HG02763 (cell line): ENCODE measurements around the gene FSTL4.

Experiments used
- ATAC-seq: cut with Tn5 transposase; IDR thresholded peaks from one replicate; pipeline ENCODE4 v1.9.1; 2021; ENCODE audit warnings: mild to moderate bottlenecking, moderate library complexity; ENCODE audit not compliant: unreplicated experiment

The FSTL4 gene

GRCh38 chr5:133277744-133278143, 334.6 kb downstream of the FSTL4 start:
- no peak for ATAC-seq

- ATAC-seq = no peak
These were observed 336.2 kb downstream of the FSTL4 start for GRCh38 chr5:133276171-133276570.

GRCh38 chr5:133275631-133276030, 336.7 kb downstream of the FSTL4 start:
- no peak for ATAC-seq

- no peak for ATAC-seq
These were observed 337.8 kb downstream of the FSTL4 start for GRCh38 chr5:133274597-133274935.

GRCh38 chr5:133273661-133274596, 338.4 kb downstream of the FSTL4 start:
- ATAC-seq = no peak

- ATAC-seq = no peak
These were observed 340.0 kb downstream of the FSTL4 start for GRCh38 chr5:133272345-133272744.

- no peak for ATAC-seq
These were observed 340.7 kb downstream of the FSTL4 start for GRCh38 chr5:133271606-133272005.

- ATAC-seq = no peak
These were observed 342.6 kb downstream of the FSTL4 start for GRCh38 chr5:133269691-133270090.

- no peak for ATAC-seq
These were observed 344.7 kb downstream of the FSTL4 start for GRCh38 chr5:133267601-133268000.

- no peak for ATAC-seq
These were observed 345.4 kb downstream of the FSTL4 start for GRCh38 chr5:133266966-133267365.

GRCh38 chr5:133266527-133266878, 345.8 kb downstream of the FSTL4 start:
- ATAC-seq = no peak

GRCh38 chr5:133265720-133266526, 346.4 kb downstream of the FSTL4 start:
- ATAC-seq = peak; percentile 36

GRCh38 chr5:133265257-133265656, 347.1 kb downstream of the FSTL4 start:
- ATAC-seq = no peak

GRCh38 chr5:133262690-133263089, 349.7 kb downstream of the FSTL4 start:
- no peak for ATAC-seq

- ATAC-seq = no peak
These were observed 350.3 kb downstream of the FSTL4 start for GRCh38 chr5:133261993-133262392.

GRCh38 chr5:133260715-133261114, 351.6 kb downstream of the FSTL4 start:
- ATAC-seq = no peak

GRCh38 chr5:133259199-133259997, 352.9 kb downstream of the FSTL4 start:
- no peak for ATAC-seq

GRCh38 chr5:133257977-133258376, 354.4 kb downstream of the FSTL4 start:
- no peak for ATAC-seq

- no peak for ATAC-seq
These were observed 356.1 kb downstream of the FSTL4 start for GRCh38 chr5:133256276-133256675.

GRCh38 chr5:133254803-133255202, 357.5 kb downstream of the FSTL4 start:
- ATAC-seq = no peak

GRCh38 chr5:133253671-133254070, 358.7 kb downstream of the FSTL4 start:
- ATAC-seq = no peak
